ENCODE data around the gene IQUB.

DNA sequence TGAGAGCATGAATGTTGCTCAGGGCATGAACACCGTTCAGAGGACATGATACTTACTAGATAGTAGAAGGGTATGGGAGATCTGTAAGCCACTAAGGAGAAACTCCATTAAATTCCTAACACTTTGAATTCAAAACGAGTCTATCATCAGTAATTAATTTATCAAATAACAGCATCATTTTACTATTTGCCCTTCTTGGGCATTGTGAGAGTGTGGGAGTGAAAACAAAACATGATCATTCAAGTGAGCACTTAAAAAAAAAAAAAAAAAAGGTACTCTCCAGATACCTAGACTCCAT lies 46.7 kb upstream of the IQUB start:
- TF ChIP-seq, protein P1, sequence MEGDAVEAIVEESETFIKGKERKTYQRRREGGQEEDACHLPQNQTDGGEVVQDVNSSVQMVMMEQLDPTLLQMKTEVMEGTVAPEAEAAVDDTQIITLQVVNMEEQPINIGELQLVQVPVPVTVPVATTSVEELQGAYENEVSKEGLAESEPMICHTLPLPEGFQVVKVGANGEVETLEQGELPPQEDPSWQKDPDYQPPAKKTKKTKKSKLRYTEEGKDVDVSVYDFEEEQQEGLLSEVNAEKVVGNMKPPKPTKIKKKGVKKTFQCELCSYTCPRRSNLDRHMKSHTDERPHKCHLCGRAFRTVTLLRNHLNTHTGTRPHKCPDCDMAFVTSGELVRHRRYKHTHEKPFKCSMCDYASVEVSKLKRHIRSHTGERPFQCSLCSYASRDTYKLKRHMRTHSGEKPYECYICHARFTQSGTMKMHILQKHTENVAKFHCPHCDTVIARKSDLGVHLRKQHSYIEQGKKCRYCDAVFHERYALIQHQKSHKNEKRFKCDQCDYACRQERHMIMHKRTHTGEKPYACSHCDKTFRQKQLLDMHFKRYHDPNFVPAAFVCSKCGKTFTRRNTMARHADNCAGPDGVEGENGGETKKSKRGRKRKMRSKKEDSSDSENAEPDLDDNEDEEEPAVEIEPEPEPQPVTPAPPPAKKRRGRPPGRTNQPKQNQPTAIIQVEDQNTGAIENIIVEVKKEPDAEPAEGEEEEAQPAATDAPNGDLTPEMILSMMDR (conservative IDR thresholded peaks at IDR 0.05; ENCODE audit: low read length) = no peak
- TF ChIP-seq EZH2phosphoT487 (IDR thresholded peaks at IDR 0.05; ENCODE audit: borderline replicate concordance) = no peak
